NT2/D1 (cell line): Measurements from ENCODE around the gene PDCD11.
"Not testable (repeated sequence)": the region's sequence is repeated elsewhere in the genome, so short reads cannot be mapped to it uniquely, and the experiment has no call there.

Source experiments
- DNase-seq: peaks from one replicate; pipeline ENCODE4 v3.0.0-alpha.2; 2011; ENCODE audit warnings: low read depth, low spot score
- H3K27me3 ChIP-seq: 2 replicates; pipeline ENCODE4 v1.6.0; 2011; ENCODE audit warnings: mild to moderate bottlenecking; ENCODE audit not compliant: insufficient read length, insufficient read depth
- H3K36me3 ChIP-seq: 2 replicates; pipeline ENCODE4 v1.6.1; 2011; ENCODE audit warnings: mild to moderate bottlenecking, low read length, mixed read lengths; ENCODE audit not compliant: insufficient read depth, insufficient read length
- H3K4me1 ChIP-seq: 2 replicates; pipeline ENCODE4 v1.5.1; 2011; ENCODE audit not compliant: insufficient read depth, insufficient read length
- H3K4me3 ChIP-seq: 2 replicates; pipeline ENCODE4 v1.5.1; 2011; ENCODE audit warnings: low read depth; ENCODE audit not compliant: insufficient read length
- H3K9ac ChIP-seq: 2 replicates; pipeline ENCODE4 v1.6.0; 2011; ENCODE audit warnings: low read depth; ENCODE audit not compliant: insufficient read length
- H3K9me3 ChIP-seq: 2 replicates; pipeline ENCODE4 v1.5.1; 2011; ENCODE audit warnings: mild to moderate bottlenecking, low read length; ENCODE audit not compliant: insufficient read depth
- SUZ12 ChIP-seq: IDR thresholded peaks from 2 replicates; pipeline ENCODE4 v1.6.1; 2011; ENCODE audit not compliant: insufficient read length, insufficient read depth; ENCODE audit errors: extremely low read depth
- YY1 ChIP-seq: IDR thresholded peaks from 2 replicates; pipeline ENCODE4 v1.6.1; 2011; ENCODE audit not compliant: insufficient read length, insufficient read depth
- ZNF274 ChIP-seq: IDR thresholded peaks from 2 replicates; pipeline ENCODE4 v1.6.1; 2011; ENCODE audit warnings: mild to moderate bottlenecking, low read depth, low read length

Gene PDCD11

GRCh38 chr10:103474077-103474476 is 77.7 kb downstream of the PDCD11 start:
- Histone ChIP-seq H3K27me3 (no peaks in the 10 kb centered on the region), H3K9me3 (no peaks in the 10 kb centered on the region), H3K4me1 (peaks cover 18% of the 10 kb centered on the region), H3K9ac (no peak overlapping the region), H3K4me3 (no peak overlapping the region), H3K36me3 (no peaks in the 10 kb centered on the region)
- TF ChIP-seq ZNF274 (no peak), YY1 (no peak), SUZ12 (no peak)
- DNase-seq, result no peak

GRCh38 chr10:103475437-103475836 is 79.0 kb downstream of the PDCD11 start:
- DNase-seq, result no peak
- H3K9me3 ChIP-seq, result no peaks in the 10 kb centered on the region
- TF ChIP-seq YY1 (no peak), ZNF274 (no peak), SUZ12 (no peak)
- H3K4me3 ChIP-seq, result no peak overlapping the region
- no peaks in the 10 kb centered on the region for H3K36me3 ChIP-seq
- H3K9ac ChIP-seq, result no peak overlapping the region
- no peaks in the 10 kb centered on the region for H3K27me3 ChIP-seq
- peaks cover 22% of the 10 kb centered on the region for H3K4me1 ChIP-seq

GRCh38 chr10:103476046-103476768 is 79.8 kb downstream of the PDCD11 start:
- Histone ChIP-seq H3K4me1 (peaks cover 22% of the 10 kb centered on the region), H3K9me3 (no peaks in the 10 kb centered on the region), H3K9ac (peak overlapping the region; percentile 15), H3K27me3 (no peaks in the 10 kb centered on the region), H3K36me3 (no peaks in the 10 kb centered on the region), H3K4me3 (no peak overlapping the region)
- DNase-seq, result peak; percentile 43
- TF ChIP-seq YY1 (no peak), ZNF274 (no peak), SUZ12 (no peak)

GRCh38 chr10:103478671-103479070 is 82.2 kb downstream of the PDCD11 start:
- Histone ChIP-seq H3K27me3 (no peaks in the 10 kb centered on the region), H3K36me3 (no peaks in the 10 kb centered on the region), H3K4me3 (no peak overlapping the region), H3K9me3 (no peaks in the 10 kb centered on the region), H3K9ac (no peak overlapping the region), H3K4me1 (peaks cover 15% of the 10 kb centered on the region)
- TF ChIP-seq SUZ12 (no peak), YY1 (no peak), ZNF274 (no peak)
- no peak for DNase-seq

GRCh38 chr10:103479135-103479534 is 82.7 kb downstream of the PDCD11 start, which contains the start of gene CALHM3:
CALHM3 (minus strand) TSS chr10:103479240; CDS start chr10:103479032, 208 bp downstream.
- peaks cover 15% of the 10 kb centered on the region for H3K4me1 ChIP-seq
- H3K4me3 ChIP-seq, result no peak within 1 kb of the TSS
- no peaks in the 10 kb centered on the region for H3K9me3 ChIP-seq
- no peak for DNase-seq
- no peaks in the 10 kb centered on the region for H3K36me3 ChIP-seq
- no peak for TF ChIP-seq SUZ12
- no peak for TF ChIP-seq YY1
- no peak for TF ChIP-seq ZNF274
- H3K27me3 ChIP-seq, result no peaks in the 10 kb centered on the region
- H3K9ac ChIP-seq, result no peak within 1 kb of the TSS

GRCh38 chr10:103480521-103480920 is 84.1 kb downstream of the PDCD11 start:
- H3K27me3 ChIP-seq, result no peaks in the 10 kb centered on the region
- TF ChIP-seq ZNF274, result no peak
- TF ChIP-seq YY1, result no peak
- TF ChIP-seq SUZ12, result no peak
- DNase-seq, result no peak
- no peak overlapping the region for H3K4me3 ChIP-seq
- peaks cover 15% of the 10 kb centered on the region for H3K4me1 ChIP-seq
- no peaks in the 10 kb centered on the region for H3K9me3 ChIP-seq
- H3K36me3 ChIP-seq, result no peaks in the 10 kb centered on the region
- H3K9ac ChIP-seq, result no peak overlapping the region

DNA sequence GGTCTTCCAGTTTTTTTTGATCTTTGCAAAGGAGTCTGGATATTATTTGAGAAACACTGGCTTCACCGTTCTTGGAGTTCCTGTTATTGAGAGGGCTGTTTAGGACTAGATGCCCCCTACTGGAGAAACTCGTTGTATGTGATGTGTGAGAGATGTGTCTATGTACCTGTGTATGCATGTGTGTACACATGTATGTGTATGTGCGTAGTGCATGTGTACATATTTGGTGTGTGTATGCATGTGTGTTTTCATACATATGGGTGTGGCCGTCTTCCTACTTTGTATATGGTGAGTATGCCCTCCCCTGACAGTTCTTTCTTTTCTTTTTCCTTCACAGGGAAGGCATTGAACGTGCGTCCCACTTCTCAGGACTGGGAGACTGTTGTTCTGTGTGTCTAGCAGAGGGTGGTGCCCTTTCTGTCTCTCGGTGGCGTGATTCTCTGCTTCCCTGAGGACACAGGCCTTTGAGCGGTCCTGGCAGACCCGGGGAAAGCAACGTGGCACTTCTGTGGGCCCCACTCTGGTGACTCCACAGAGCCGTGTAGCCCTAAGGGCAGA is 85.6 kb downstream of the PDCD11 start:
- peaks cover 7% of the 10 kb centered on the region for H3K4me1 ChIP-seq

GRCh38 chr10:103486635-103487409 is 90.4 kb downstream of the PDCD11 start:
- not testable (repeated sequence) for H3K27me3 ChIP-seq, DNase-seq, H3K9ac ChIP-seq, H3K4me3 ChIP-seq, H3K9me3 ChIP-seq, H3K36me3 ChIP-seq
- H3K4me1 ChIP-seq, result peaks cover 10% of the 10 kb centered on the region

More for the DNA sequence above, 85.6 kb downstream of the PDCD11 start:
- no peaks in the 10 kb centered on the region for H3K9me3 ChIP-seq
- no peaks in the 10 kb centered on the region for H3K27me3 ChIP-seq
- no peak overlapping the region for H3K4me3 ChIP-seq
- no peaks in the 10 kb centered on the region for H3K36me3 ChIP-seq
- TF ChIP-seq ZNF274, result no peak
- no peak for TF ChIP-seq SUZ12
- no peak for TF ChIP-seq YY1
- no peak overlapping the region for H3K9ac ChIP-seq
- no peak for DNase-seq
